HG03432 (cell line): ENCODE results near the gene TIGAR.

Source experiments
- ATAC-seq: cut with Tn5 transposase; IDR thresholded peaks from one replicate; pipeline ENCODE4 v1.9.1; 2021; ENCODE audit warnings: mild to moderate bottlenecking, moderate library complexity; ENCODE audit not compliant: unreplicated experiment

Gene TIGAR

DNA sequence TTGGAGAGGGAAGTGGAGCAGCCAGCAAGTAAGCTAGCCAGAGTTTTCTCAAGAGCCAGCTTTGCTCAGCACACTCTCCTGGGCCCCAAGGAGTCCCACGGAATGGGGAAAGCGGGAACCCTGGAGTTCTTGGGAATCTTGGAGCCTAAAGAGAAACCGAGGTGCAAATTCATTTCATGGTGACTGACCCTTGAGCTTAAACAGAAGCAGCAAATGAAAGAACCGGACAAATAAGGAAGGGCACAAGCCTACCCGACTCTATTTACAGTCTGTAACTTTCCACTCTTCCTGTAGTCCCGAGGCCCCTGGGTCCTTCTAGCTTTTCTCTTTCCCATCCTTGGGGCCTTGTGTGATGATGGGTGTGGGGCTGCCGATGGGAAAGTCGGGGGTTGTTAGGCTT is 18.1 kb upstream of the TIGAR start:
- ATAC-seq: no peak

DNA sequence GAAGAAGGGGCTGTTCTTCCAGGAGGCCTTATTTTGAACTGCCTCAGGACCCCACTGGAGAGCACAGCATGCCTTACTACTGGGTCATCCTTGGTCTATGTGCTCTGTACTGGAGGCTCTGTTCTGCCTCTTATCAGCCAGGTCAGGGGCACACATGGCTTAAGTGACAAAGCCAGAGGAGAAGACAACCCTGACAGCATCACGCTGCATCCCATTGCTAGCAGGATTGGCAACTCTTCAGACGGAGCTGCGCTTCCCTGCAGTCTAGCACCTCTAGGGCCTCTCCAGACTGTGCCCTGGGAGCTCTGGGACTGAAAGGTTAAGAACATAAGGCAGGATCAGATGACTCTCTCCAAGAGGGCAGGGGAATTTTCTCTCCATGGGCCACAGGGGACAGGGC is 17.3 kb upstream of the TIGAR start:
- no peak for ATAC-seq

DNA sequence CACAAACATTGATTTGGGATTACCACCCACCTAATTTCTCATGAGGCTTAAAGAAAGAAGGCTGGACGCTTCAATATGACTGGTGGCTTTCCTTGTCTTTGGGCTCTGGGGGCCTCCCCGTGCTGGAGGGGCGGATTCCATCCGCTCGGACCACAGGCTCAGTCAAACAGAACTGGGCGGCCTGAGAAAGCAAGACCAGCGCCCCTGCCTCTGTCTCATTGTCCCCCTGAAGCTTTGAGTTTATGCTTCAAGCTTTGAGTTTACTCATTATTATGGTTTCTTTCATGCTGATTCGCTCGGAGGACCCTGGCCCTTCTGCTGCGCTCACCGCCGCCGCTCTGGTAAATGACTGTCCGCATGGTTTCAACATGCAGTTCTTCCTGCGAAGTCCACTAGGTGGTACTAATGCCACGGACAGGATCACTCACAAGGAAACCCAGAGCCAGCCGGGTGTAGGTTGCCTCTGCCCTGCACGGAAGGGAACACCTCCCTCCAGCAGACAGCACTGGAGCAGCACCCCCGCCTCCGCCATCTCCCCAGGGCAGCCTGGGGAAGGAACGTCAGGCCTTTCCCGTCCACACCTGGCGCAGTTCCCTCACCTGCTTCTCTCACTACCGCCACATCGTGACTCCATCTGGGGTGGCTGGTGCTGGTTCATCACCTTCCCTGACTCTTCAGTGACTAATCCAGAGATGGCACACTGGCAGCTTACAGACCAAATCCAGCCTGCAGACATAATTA is 13.2 kb upstream of the TIGAR start:
- no peak for ATAC-seq

DNA sequence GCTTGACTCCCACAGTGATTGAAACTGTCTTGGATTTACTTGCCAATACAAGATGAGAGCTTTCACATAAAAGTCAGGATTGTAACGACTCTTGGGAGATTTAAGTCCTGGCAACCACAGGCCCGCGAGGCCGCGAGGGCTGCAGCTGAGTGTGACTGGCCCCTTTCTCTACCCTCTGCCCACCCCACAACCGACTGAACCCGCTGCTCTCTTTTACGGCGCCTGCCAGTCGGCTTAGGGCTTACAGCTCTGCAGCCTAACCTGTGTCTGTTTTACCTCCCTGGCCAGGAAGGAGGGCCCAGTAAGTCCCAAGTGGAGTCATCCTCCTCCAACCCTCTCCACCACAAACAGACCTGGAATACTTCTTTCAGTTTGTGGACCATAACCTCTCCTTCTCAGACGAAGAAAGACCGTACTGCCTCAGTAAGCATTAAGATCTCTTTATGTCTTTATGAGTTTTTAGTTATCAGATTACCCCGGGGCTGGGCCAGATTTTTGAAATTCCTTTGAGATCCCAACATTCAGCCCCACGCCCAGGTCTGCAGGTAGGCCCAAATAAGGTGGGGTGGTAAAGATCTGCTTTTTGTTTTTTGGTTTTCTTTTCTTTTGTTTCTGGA is 12.6 kb upstream of the TIGAR start:
- ATAC-seq: no peak

DNA sequence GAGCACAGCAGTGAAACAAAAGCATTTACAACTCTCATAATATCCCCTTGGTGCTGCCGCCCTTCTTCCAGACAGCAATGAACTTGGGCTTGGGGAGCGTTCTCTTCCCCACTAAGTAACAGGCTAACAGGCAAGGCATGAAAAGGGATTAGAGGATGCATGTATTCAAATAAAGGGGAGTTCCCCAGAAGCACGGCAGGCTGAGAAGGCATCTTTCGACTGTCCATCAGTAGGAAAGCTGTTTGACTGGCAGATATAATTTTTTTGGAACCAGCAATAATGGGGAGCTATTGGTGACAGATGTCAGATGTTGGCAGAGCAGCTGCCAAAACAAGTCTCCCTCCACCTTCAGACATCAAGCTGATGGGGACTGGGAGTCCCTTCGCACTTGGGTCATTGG is 9.2 kb upstream of the TIGAR start:
- ATAC-seq: no peak

DNA sequence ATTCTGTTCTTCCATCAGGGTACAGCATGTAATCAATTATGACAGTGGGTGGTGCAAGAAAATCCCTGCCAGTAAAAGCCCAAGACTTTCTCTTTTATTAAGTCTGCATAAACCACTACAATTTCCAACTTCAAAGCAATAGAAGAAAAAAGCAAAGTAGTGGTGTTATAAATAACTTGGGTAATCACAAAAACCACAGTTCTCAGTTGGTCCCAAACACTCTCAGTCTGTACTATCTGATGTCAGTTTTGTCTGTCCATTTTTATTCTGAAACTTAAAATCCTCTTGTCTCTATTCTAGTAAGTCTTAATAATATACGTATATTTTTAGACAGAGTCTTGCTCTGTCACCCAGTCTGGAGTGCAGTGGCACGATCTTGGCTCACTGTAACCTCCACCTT is 8.8 kb upstream of the TIGAR start:
- no peak for ATAC-seq

DNA sequence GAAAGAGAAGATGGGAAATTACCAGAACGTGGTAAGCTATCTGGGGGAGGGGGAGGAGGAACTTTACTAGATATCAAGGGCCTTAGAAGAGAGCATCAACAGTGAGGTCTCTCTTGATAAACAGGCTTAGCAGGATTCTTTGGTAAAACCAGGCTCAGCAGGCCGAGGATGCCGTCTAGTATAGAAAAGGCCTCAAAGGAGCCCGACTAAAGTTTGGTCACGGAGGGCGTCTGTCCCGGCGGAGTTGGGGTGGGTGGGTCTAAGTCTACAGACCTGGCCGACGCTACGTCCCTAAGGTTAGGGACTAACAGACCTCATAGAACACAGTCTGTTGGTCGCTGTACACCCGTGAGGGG is 538 bp upstream of the TIGAR start:
- peak; percentile 45 for ATAC-seq

DNA sequence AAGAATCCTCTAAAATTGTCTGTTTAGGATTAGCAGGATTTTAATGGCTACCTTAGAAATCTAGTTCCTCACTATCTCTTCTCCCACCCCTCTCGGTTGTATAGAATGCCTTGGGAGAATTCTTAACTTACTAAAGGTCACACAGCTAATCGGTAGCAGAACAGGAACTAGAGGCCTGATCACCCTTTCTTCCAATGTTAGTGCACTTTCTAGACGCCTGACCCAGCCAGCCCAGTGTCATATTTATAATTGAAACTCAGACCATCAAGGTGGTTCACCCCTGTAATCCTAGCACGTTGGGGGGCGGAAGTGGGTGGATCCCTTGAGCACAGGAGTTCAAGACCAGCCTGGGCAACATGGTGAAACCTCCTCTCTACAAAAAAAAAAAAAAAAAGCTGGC is 1.7 kb downstream of the TIGAR start:
- ATAC-seq: no peak

DNA sequence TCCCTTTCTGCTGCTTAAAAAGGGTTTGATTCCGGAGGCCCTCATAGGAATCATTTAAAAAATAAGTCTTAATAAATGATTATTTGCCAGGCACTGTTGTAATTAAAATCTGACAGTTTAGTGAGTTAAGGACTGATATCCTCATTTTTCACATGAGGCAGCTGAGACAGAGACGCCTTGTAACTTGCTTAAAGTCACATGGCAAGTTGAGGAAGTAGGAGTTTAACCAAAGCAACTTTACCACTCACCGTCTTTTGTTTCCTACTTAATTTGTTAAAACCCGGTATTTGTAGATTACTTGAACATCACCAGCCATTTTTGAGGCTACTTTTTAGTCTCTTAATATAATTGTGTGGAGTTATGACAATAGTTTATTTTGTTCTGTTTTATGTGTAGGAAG is 2.4 kb downstream of the TIGAR start:
- no peak for ATAC-seq

DNA sequence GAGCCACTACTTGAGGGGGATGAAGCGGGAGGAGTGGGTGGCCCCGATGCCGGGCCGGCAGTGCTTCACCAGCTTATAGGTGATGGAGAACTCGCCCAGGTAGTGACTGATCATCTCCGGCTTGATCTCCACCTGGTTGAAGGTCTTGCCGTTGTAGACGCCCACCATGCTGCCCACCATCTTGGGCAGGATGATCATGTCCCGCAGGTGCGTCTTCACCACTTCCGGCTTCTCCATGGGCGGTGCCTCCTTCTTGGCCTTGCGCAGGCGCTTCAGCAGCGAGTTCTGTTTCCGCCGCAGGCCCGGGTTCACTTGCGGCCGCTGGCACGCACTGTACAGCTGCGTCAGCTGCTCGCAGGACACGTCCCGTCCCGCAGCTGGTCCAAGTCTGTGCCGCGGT is 3.4 kb downstream of the TIGAR start:
- ATAC-seq: no peak

DNA sequence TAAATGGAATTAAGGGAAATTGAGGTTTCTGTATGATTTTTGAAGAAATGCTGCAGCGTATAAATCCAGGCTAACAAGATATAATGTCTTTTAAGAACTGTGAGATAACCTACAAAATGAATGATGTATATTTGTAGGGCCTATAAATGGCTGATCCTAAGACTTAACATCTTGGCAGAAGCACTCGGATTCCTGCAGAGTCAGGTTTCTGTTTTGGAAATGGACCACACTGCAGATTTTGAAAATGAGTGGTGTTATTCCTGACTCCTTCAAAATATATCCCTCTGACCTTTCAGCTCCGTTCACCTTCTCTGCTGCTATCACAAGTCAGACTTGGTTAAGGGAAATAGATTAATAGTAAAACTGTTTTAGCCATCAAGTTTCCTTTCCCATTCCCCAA is 5.0 kb downstream of the TIGAR start:
- no peak for ATAC-seq

DNA sequence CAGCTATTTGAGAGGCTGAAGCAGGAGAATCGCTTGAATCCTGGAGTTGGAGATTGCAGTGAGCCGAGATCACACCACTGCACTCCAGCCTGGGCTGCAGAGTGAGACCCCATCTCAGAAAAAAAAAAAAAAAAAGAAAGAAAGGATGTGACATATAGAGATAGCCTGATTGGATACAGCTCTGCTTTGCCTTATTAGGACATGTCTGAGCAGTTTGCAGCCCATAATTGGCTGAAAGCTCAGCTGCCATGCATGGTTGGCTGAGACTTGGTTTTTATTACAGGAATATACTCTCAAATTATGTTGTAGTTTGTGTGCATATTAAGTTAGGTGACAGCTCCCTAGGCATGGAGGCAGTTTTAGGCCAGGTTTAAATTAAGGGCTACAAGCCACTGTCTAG is 6.3 kb downstream of the TIGAR start:
- no peak for ATAC-seq

DNA sequence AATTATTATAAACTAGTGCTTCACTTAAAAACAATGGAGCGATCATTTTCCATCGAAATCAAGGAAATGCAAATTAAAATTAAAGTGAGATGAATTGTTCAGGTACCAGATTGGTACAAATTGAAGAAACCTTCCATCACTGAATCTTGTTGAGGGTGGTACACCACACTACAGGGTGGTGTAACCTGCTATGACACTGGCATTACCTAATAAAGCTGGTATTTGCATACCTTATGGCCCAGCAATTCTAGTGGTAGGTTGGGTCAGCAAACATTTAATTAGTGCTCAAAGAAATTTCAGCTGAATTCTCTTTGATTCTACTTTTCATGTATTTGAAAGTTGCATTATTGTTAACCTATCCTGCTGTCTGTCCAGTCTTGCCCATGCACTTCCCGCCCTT is 9.2 kb downstream of the TIGAR start:
- ATAC-seq: no peak

DNA sequence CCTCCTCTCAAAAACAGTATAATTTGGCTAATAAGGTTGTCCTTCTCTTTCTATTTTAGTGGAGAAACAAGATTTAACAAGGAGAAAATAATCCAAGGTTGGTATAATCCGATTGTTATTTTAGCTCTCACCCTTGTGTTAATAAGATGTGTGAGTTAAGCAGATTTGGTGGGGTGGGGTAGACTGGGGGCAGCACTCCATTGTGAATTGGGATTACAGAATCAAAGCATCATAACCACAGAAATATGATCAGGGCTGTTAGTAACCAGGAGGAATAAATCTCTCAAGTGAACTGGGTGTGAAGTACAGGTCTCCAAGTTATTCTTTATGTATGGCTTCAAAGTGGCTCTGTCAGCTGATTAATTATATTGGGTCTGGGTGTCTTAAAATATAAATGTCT is 10.2 kb downstream of the TIGAR start:
- no peak for ATAC-seq

DNA sequence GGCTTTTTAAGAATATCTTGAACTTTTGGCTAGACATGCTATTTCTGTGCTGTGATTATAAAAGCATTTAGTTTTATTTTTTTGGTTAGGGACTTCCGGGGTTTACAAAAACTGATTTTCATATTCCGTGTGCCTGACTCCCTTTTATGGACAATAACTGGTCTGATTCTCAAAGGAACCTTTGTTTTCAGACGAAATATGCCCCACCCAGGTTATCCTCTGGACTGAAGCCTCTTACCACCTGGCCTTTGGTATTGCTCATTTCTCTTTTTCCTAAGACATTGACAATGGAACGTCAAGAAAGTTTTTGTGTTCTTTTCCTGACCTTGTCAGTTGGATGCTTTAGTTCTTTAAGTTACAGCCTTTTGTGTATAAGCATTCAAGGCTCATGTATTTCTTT is 10.8 kb downstream of the TIGAR start:
- ATAC-seq: no peak

DNA sequence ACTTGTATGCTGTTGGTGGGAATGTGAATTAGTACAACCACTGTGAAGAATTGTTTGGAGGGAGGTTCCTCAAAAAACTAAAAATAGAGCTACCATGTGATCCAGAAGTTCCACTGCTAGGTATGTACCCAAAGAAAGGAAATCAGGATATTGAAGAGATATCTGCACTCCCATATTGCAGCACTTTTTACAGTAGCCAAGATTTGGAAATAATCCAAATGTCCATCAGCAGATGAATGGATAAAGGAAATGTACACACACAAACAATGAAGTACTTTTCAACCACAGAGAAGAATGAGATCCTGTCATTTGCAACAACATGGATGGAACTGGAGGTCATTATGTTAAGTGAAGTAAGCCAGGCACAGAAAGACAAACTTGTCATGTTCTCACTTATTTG is 25.9 kb downstream of the TIGAR start:
- ATAC-seq: no peak

DNA sequence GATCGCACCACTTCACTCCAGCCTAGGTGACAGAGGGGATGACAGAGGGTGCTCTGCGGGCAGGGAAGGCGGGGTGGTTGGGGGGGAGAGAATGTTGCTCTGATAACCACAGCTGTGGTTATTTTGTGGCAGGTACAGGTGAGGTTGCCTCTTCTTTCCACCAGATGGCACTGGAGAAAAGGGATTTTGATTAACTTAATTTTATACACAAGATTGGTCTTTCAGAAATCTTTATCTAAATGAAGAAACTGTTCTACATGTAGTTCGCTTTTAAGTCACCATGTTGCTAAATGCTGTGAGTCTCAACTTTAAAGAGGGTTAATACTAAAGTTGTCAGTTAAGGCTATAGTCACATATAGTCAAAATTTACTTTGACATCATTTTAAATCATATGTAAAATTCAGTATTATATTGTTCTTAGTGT is 32.8 kb downstream of the TIGAR start:
- no peak for ATAC-seq

DNA sequence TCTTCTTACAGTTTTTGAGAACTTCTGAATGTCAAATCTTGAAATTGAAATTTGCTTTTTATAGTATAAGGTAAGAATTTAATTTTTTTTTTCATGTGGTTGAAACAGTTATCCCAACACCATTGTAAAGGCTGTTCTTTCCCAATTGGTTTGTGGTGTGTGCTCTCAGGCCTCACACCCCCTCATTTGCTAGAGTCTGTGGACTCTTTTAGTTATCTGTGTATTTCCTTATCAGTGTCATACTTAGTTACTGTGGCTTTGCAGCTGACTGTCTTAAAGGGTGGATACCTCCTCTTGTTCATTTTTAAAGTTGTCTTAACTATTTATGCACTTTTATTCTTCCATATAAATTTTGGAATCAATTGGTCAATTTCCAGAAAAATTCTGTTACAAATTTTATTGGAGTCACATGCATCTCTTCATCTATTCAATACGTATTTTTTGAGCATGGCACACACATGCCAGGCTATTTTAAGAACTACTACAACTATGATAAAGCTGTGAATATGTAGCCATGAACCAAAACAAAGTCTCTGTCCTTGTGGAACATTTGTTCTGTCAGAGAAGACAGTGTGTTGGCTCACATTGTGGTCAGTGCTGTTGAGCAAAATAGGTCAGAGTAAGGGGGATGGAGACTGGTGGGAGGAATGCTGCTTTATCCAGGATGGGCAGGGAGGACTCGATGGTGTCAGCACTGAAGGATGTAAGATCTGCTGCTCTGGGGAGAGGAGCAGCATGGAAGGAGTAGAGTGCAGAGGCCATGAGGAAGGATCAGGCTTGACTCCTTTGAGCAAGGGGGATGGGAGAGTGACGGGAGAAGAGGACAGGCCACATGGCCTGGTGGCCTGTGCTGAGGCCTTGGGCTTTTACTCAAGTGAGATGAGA is 34.4 kb downstream of the TIGAR start:
- ATAC-seq: no peak

DNA sequence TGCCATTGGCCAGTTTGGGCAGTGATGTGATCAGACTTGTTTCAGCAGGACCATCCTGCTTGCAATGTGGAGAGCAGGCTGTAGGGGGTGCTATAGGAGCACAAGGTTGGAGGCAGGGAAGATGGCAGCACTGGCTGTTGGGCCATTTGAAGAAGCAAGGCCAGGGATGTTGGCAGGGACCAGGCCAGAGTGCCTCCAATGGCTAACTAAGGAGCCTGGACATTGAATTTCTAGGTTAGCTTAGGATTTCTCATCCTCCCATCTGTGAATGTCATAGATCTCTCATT is 35.0 kb downstream of the TIGAR start:
- no peak for ATAC-seq

DNA sequence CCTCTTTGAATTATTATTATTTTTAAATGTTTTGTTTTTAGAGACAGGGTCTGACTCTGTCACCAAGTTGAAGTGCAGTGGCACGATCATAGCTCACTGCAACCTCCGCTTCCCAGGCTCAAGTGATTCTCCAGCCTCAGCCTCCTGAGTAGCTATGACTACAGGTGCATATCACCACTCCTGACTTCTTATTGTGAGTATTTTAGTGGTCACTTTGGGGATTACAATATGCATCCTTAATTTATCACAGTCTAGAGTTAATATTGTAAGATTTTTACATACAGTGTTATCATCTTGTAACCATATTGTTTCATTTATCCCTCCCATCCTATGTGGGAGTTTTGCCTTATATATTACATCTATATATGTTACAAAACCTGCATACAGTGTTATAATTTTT is 45.1 kb downstream of the TIGAR start:
- ATAC-seq: no peak

DNA sequence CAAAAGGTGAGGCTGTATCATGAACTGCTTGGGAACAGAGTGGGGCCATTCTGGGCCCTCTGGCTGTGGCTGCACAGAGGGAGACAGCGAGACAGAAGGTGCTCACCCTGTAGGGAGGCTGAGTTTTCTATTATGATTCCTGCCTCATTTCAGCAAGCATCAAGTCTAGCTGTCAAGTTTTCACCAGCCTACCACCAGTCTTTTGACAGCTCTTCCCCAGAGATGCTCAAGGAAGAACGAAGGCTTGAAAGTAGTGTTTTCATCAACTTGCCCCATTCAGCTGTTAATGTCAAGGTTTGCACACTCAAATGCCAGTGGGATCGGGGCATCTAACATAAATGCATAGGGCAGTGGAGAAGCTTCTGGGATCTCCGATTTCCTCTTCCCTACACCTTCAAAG is 48.5 kb downstream of the TIGAR start:
- no peak for ATAC-seq

DNA sequence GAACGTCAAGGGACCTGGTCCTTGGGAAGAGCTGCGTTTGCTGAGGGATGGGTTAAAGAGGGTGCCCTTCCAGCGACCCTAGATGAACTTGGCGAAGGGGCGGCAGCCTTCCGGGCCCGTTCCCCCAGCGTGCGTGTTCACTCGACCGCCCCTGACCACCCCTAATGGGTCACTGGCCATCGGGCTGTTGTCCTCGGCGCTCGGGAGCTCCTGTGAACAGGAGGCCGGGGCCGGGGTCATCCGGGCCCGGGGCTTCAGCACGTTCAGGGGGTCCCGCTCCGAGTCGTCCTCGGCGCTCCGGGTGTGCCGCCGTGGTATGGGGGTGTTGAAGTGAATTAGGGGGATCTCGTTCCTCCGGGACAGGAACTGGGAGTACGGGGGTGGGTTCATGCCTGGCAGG is 49.3 kb downstream of the TIGAR start:
- ATAC-seq: no peak
